Measurements from ENCODE around the gene METTL25B. TPM values are rescaled to one million over a fixed set of nuclear protein-coding genes. Genes with fewer than 3 reads are reported as not detected.

Gene METTL25B
- total and polyA plus RNA-seq, 4 donors: 6.9 to 13.5 (median 11.5) TPM

DNA sequence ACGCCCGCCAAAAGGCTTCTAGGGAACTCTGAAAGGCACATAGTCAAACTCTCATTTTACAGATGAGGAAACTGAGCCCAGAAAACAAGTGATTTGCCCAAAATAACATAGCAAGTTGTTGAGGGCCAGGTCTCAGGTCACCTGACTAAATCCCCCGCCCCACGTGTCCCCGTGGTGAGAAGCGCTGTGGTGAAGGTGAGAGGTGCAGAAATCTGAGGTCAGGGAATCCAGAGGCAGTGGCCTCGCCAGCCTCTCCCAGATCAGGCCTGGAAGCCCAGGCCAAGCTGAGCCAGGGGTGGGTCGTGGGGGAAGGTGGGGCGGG lies 18.1 kb downstream of the METTL25B start:
- WGBS: 35% methylated on average over 9 of the region's 9 CpGs
- peaks cover 5 to 22% (median 18%) of the 10 kb centered on the region in 4 donors for H3K36me3 ChIP-seq (ENCODE audit: control insufficient read depth in 4 of 4, insufficient read depth in 3 of 4, low read depth in 1 of 4, low read length in 3 of 4)
- no peaks in the 10 kb centered on the region for H3K9me3 ChIP-seq (ENCODE audit: control insufficient read depth in 4 of 4, low read length in 3 of 4)
- H3K27ac ChIP-seq (ENCODE audit: low read depth in 1 of 2, low read length in 2 of 2): peak overlapping the region; percentile 96 to 97
- TF ChIP-seq HNF4G (IDR thresholded peaks at IDR 0.05) (no peak), YY1 (IDR thresholded peaks at IDR 0.05) (no peak), RAD21 (IDR thresholded peaks at IDR 0.05) (no peak), GABPA (IDR thresholded peaks at IDR 0.05 in 1 of 2, conservative IDR thresholded peaks at IDR 0.05 in 1 of 2) (no peak), JUND (IDR thresholded peaks at IDR 0.05) (no peak), RXRA (IDR thresholded peaks at IDR 0.05) (no peak), EGR1 (IDR thresholded peaks at IDR 0.05; ENCODE audit: low read depth in 2 of 2) (no peak)
- TF ChIP-seq, protein P1, sequence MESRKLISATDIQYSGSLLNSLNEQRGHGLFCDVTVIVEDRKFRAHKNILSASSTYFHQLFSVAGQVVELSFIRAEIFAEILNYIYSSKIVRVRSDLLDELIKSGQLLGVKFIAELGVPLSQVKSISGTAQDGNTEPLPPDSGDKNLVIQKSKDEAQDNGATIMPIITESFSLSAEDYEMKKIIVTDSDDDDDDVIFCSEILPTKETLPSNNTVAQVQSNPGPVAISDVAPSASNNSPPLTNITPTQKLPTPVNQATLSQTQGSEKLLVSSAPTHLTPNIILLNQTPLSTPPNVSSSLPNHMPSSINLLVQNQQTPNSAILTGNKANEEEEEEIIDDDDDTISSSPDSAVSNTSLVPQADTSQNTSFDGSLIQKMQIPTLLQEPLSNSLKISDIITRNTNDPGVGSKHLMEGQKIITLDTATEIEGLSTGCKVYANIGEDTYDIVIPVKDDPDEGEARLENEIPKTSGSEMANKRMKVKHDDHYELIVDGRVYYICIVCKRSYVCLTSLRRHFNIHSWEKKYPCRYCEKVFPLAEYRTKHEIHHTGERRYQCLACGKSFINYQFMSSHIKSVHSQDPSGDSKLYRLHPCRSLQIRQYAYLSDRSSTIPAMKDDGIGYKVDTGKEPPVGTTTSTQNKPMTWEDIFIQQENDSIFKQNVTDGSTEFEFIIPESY (IDR thresholded peaks at IDR 0.05): no peak
- no peak for DNase-seq (ENCODE audit: low spot score)
- H3K9ac ChIP-seq (ENCODE audit: low read depth in 1 of 2, low read length in 2 of 2): peak overlapping the region in 1 of 2 donors; percentile 22
- H3K4me1 ChIP-seq (ENCODE audit: control insufficient read depth in 4 of 4, insufficient read depth in 4 of 4, low read length in 3 of 4): peaks cover 6 to 53% (median 47%) of the 10 kb centered on the region in 4 donors
- H3K4me3 ChIP-seq (ENCODE audit: low read depth in 1 of 3, low read length in 3 of 3): peak overlapping the region; percentile 20 to 92 (median 36)
- no peaks in the 10 kb centered on the region for H3K27me3 ChIP-seq (ENCODE audit: control insufficient read depth in 4 of 4, insufficient read depth in 4 of 4, low read length in 3 of 4)

DNA sequence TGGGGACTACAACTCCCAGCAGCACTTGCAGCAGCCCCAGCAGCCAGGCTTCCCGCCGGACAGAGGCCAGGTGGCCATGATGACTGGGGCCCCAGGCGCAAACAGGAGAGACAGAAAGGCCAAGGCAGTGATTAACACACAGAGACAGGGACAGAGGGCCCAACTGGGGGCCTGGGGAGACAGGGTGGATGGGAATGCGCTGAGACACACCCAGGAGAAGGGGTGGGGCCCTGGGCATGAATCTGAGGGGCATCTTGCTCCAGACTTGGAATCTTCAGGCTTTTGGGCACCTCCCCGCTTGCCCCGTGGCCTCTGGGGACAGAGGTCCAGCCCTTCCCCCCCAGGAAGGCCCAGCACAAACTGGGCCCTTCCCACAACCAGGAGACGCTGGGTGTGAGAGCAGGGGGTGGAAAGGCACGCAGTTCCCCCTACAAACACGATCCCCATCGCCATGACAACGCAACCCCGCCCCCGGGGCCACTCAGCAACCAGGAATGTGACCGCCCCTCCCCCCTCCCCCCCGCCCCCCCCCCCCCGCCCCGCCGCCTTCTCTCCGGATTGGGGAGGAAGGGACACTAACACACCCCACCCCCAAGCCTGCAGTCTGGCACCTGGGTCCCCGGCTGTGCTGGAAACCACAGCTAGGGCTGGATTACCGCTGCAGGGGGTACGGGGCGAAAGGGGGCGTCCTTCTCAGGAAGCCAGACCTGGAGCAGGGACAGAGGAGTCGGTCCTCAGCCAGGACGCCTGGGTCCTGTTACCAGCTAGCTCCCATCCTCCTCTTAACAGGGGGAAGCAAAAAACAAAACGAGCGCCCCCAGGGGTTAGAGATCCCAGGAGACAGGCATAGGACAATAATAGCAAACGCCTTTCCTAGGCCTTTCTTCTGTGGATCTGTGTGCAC lies 18.7 kb downstream of the METTL25B start:
- peak overlapping the region; percentile 96 to 97 for H3K27ac ChIP-seq (ENCODE audit: low read depth in 1 of 2, low read length in 2 of 2)
- H3K9ac ChIP-seq (ENCODE audit: low read depth in 1 of 2, low read length in 2 of 2): peak overlapping the region; percentile 93 to 97
- H3K4me1 ChIP-seq (ENCODE audit: control insufficient read depth in 4 of 4, insufficient read depth in 4 of 4, low read length in 3 of 4): peaks cover 3 to 48% (median 42%) of the 10 kb centered on the region in 4 donors
- under 1% methylated on average over 27 of the region's 29 CpGs for WGBS
- peak overlapping the region; percentile 77 to 92 (median 86) for H3K4me3 ChIP-seq (ENCODE audit: low read depth in 1 of 3, low read length in 3 of 3)
- peaks cover 5 to 22% (median 18%) of the 10 kb centered on the region in 4 donors for H3K36me3 ChIP-seq (ENCODE audit: control insufficient read depth in 4 of 4, insufficient read depth in 3 of 4, low read depth in 1 of 4, low read length in 3 of 4)
- H3K9me3 ChIP-seq (ENCODE audit: control insufficient read depth in 4 of 4, low read length in 3 of 4): no peaks in the 10 kb centered on the region
- TF ChIP-seq TAF1 (conservative IDR thresholded peaks at IDR 0.05) (no peak), RXRA (IDR thresholded peaks at IDR 0.05) (peak; percentile 29 to 35), JUND (IDR thresholded peaks at IDR 0.05) (peak in 1 of 2 donors; percentile 58), HNF4G (IDR thresholded peaks at IDR 0.05) (peak; percentile 83), YY1 (IDR thresholded peaks at IDR 0.05) (peak; percentile 95), FOXA1 (IDR thresholded peaks at IDR 0.05) (no peak), NR2F2 (IDR thresholded peaks at IDR 0.05) (peak; percentile 31), FOXA2 (IDR thresholded peaks at IDR 0.05) (no peak), GABPA (IDR thresholded peaks at IDR 0.05 in 1 of 2, conservative IDR thresholded peaks at IDR 0.05 in 1 of 2) (peak in 1 of 2 donors; percentile 71), SP1 (IDR thresholded peaks at IDR 0.05) (peak; percentile 76), EGR1 (IDR thresholded peaks at IDR 0.05; ENCODE audit: low read depth in 2 of 2) (peak in 1 of 2 donors; percentile 31), RAD21 (IDR thresholded peaks at IDR 0.05) (no peak), HNF4A (conservative IDR thresholded peaks at IDR 0.05) (peak; percentile 95)
- TF ChIP-seq, protein P1 (IDR thresholded peaks at IDR 0.05): no peak
- TF ChIP-seq, protein P2, sequence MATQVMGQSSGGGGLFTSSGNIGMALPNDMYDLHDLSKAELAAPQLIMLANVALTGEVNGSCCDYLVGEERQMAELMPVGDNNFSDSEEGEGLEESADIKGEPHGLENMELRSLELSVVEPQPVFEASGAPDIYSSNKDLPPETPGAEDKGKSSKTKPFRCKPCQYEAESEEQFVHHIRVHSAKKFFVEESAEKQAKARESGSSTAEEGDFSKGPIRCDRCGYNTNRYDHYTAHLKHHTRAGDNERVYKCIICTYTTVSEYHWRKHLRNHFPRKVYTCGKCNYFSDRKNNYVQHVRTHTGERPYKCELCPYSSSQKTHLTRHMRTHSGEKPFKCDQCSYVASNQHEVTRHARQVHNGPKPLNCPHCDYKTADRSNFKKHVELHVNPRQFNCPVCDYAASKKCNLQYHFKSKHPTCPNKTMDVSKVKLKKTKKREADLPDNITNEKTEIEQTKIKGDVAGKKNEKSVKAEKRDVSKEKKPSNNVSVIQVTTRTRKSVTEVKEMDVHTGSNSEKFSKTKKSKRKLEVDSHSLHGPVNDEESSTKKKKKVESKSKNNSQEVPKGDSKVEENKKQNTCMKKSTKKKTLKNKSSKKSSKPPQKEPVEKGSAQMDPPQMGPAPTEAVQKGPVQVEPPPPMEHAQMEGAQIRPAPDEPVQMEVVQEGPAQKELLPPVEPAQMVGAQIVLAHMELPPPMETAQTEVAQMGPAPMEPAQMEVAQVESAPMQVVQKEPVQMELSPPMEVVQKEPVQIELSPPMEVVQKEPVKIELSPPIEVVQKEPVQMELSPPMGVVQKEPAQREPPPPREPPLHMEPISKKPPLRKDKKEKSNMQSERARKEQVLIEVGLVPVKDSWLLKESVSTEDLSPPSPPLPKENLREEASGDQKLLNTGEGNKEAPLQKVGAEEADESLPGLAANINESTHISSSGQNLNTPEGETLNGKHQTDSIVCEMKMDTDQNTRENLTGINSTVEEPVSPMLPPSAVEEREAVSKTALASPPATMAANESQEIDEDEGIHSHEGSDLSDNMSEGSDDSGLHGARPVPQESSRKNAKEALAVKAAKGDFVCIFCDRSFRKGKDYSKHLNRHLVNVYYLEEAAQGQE (IDR thresholded peaks at IDR 0.05): no peak
- TF ChIP-seq, protein P3, sequence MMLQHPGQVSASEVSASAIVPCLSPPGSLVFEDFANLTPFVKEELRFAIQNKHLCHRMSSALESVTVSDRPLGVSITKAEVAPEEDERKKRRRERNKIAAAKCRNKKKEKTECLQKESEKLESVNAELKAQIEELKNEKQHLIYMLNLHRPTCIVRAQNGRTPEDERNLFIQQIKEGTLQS (IDR thresholded peaks at IDR 0.05): no peak
- TF ChIP-seq, protein P4, sequence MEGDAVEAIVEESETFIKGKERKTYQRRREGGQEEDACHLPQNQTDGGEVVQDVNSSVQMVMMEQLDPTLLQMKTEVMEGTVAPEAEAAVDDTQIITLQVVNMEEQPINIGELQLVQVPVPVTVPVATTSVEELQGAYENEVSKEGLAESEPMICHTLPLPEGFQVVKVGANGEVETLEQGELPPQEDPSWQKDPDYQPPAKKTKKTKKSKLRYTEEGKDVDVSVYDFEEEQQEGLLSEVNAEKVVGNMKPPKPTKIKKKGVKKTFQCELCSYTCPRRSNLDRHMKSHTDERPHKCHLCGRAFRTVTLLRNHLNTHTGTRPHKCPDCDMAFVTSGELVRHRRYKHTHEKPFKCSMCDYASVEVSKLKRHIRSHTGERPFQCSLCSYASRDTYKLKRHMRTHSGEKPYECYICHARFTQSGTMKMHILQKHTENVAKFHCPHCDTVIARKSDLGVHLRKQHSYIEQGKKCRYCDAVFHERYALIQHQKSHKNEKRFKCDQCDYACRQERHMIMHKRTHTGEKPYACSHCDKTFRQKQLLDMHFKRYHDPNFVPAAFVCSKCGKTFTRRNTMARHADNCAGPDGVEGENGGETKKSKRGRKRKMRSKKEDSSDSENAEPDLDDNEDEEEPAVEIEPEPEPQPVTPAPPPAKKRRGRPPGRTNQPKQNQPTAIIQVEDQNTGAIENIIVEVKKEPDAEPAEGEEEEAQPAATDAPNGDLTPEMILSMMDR (IDR thresholded peaks at IDR 0.05; ENCODE audit: low read depth, low read length, missing input control): peak; percentile 15
- TF ChIP-seq, protein P5, sequence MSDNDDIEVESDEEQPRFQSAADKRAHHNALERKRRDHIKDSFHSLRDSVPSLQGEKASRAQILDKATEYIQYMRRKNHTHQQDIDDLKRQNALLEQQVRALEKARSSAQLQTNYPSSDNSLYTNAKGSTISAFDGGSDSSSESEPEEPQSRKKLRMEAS (IDR thresholded peaks at IDR 0.05): peak; percentile 73
- DNase-seq (ENCODE audit: low spot score): peak; percentile 86
- H3K27me3 ChIP-seq (ENCODE audit: control insufficient read depth in 4 of 4, insufficient read depth in 4 of 4, low read length in 3 of 4): no peaks in the 10 kb centered on the region

Measured in liver (tissue), 9 donors.